Astrocyte of the spinal cord (primary cell): ENCODE data around the gene KLHDC8A.

Experiments used
- DNase-seq: peaks from one replicate; pipeline ENCODE4 v3.0.0; 2011; ENCODE audit warnings: low read depth, low spot score
- H3K4me3 ChIP-seq: 2 replicates; pipeline ENCODE4 v1.5.1; 2011; ENCODE audit warnings: low read depth, mild to moderate bottlenecking, low read length, moderate library complexity
- CTCF ChIP-seq: IDR thresholded peaks from 2 replicates; pipeline ENCODE4 v1.5.1; 2012; ENCODE audit warnings: low read depth, mild to moderate bottlenecking, low read length, inconsistent platforms
- in situ Hi-C: cut with HindIII; loops from 2 replicates; pipeline ENCODE4 v1.10.0; 2017; ENCODE audit warnings: low sequenced_read_pairs

The KLHDC8A gene

GRCh38 chr1:205353191-205353590, 3.5 kb downstream of the KLHDC8A start:
- no peak for DNase-seq
- in situ Hi-C loops, result no loop called here
- H3K4me3 ChIP-seq, result no peak overlapping the region
- no peak for TF ChIP-seq CTCF

GRCh38 chr1:205351984-205352713, 4.6 kb downstream of the KLHDC8A start:
- H3K4me3 ChIP-seq, result no peak overlapping the region
- DNase-seq, result no peak
- in situ Hi-C loops, result no loop called here
- TF ChIP-seq CTCF, result no peak

- TF ChIP-seq CTCF, result no peak
- in situ Hi-C loops, result no loop called here
- no peak for DNase-seq
- H3K4me3 ChIP-seq, result no peak overlapping the region
These were observed 6.0 kb downstream of the KLHDC8A start for GRCh38 chr1:205350691-205351141.

GRCh38 chr1:205350124-205350523, 6.6 kb downstream of the KLHDC8A start:
- in situ Hi-C loops, result no loop called here
- no peak overlapping the region for H3K4me3 ChIP-seq
- no peak for TF ChIP-seq CTCF
- DNase-seq, result no peak

GRCh38 chr1:205348554-205349487, 7.9 kb downstream of the KLHDC8A start:
- in situ Hi-C loops, result no loop called here
- no peak for TF ChIP-seq CTCF
- no peak overlapping the region for H3K4me3 ChIP-seq
- no peak for DNase-seq

- no peak for DNase-seq
- no peak for TF ChIP-seq CTCF
- no peak overlapping the region for H3K4me3 ChIP-seq
- in situ Hi-C loops, result no loop called here
These were observed 9.7 kb downstream of the KLHDC8A start for GRCh38 chr1:205346956-205347574.
